GM18517 (cell line): ENCODE data around the gene FDPS.
"Not testable (repeated sequence)": the region's sequence is repeated elsewhere in the genome, so short reads cannot be mapped to it uniquely, and the experiment has no call there.

ENCODE experiments used
- ATAC-seq: cut with Tn5 transposase; IDR thresholded peaks from one replicate; pipeline ENCODE4 v1.9.1; 2021; ENCODE audit warnings: mild to moderate bottlenecking, moderate library complexity; ENCODE audit not compliant: unreplicated experiment

Gene FDPS

DNA sequence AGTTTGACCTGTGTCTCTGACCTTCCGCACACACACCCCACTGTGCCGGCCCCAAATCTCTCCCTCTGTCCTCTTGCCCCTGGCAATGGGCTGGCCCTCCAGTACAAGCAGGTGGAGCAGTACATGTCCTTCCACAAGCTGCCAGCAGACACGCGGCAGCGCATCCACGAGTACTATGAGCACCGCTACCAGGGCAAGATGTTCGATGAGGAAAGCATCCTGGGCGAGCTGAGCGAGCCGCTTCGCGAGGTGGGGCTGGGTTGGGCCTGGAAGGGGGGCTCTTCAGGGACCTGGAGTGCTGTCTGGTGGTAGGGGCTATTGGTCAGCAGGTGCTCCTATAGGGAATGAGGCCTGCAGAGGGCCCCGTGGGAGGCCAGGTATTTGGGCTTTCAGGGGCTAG lies 23.6 kb upstream of the FDPS start:
- ATAC-seq: no peak

DNA sequence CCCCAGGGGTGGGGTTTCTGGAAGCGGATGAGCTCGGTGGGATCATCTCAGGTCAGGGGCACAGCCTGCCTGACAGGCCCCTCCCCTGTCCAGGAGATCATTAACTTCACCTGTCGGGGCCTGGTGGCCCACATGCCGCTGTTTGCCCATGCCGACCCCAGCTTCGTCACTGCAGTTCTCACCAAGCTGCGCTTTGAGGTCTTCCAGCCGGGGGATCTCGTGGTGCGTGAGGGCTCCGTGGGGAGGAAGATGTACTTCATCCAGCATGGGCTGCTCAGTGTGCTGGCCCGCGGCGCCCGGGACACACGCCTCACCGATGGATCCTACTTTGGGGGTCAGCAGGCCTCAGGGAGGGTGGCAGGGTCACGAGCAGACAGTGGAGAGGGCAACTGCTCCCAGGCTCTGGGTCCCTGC lies 23.0 kb upstream of the FDPS start:
- no peak for ATAC-seq

DNA sequence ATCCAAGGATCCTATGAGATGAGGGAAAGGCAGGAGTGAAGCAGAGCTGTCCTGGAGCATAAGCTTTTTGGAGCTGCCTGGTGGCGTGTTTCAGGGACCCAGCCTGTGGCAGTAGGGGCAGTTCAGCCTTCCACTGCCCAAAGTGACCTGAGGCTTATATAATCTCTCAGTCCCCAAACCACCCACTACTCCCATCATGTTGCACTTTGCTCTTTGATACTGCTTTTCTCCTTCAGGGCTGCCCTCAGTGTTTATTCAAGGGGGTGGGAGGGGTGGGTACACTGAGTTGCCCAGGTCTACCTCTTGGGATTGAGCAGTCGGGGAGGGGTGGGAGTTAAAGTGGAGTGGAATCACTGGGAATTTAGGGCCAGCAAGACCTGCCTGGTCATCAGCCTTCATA lies 22.1 kb upstream of the FDPS start:
- no peak for ATAC-seq

DNA sequence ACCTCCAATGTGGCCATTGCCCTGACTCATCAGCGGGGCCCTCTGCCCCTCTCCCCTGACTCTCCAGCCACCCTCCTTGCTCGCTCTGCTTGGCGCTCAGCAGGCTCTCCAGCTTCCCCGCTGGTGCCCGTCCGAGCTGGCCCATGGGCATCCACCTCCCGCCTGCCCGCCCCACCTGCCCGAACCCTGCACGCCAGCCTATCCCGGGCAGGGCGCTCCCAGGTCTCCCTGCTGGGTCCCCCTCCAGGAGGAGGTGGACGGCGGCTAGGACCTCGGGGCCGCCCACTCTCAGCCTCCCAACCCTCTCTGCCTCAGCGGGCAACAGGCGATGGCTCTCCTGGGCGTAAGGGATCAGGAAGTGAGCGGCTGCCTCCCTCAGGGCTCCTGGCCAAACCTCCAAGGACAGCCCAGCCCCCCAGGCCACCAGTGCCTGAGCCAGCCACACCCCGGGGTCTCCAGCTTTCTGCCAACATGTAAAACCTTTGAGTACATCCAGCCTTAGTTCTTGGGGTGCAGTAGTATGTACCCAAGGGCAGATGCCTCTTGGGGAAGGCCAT lies 20.6 kb upstream of the FDPS start:
- ATAC-seq: no peak

DNA sequence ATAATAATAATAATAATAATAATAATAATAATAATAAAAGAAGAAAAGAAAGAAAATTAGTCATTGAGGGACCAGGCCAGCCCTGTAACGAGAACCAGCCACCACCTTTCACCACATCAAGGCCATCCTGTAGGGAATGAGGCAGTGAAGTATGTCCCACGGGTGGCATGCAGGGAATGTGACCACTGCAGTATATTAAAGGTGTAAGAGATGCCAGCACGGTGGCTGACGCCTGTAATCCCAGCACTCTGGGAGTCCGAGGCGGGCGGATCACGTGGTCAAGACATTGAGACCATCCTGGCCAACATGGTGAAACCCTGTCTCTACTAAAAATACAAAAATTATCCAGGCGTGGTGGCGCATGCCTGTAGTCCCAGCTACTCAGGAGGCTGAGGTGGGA lies 17.7 kb upstream of the FDPS start:
- ATAC-seq: not testable (repeated sequence)

DNA sequence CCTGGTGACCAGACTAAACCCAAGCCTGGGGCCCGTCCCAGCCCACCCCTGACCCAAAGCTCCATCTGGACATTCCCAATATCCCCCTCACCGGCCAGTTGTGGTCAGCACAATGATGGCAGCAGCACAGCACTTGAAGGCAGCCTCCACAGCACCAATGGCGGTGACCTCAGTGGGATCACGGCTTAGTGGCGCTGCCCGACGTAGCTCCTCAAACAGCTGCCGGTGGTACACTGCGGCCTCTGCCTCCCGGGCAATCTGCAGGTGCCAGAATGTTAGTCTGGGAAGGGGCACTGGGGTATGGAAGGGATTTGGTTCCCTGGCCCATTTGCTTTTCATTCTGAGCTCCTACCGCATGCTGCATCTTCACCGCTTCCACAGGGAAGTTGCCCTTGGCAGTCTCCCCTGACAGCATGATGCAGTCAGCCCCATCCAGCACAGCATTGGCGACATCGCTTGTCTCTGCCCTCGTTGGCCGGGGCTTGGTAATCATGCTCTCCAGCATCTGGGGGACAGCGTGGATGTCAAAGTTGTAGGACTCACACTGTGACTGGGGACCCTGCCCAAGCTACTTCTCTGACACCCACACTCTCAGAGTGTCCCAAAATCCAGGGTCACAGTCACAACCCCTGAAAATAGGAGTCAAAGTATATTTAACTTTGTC lies 15.4 kb upstream of the FDPS start:
- ATAC-seq: no peak

DNA sequence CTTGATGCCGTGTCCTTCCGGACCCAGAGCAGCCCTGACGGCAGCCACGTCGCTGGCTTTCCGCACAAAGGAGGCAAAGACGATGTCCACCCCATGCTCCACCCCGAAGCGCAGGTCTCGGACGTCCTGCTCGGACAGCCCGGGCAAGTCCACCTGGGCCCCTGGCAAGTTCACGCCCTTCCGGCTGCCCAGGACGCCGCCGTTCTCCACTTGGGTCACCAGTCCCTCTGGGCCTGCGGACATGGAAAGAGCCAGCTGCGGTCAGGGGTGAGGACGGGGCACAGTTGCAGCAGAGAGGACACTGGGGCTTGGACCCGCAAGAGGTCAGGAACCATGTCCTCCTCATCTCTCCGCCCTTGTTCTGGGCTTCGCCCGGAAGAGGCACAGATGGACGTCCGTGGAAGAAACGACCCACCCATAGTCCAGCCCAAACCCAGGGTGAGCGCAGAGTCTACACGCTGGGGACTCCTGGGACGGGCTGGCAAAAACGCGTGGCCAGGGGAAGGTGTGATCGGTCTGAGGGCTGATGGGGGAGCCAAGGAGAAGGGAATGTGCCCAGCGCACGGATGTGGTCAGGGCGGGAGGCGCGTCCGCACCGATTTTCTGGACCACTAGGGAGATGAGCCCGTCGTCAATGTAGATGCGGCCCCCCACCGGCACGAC lies 14.0 kb upstream of the FDPS start:
- no peak for ATAC-seq

DNA sequence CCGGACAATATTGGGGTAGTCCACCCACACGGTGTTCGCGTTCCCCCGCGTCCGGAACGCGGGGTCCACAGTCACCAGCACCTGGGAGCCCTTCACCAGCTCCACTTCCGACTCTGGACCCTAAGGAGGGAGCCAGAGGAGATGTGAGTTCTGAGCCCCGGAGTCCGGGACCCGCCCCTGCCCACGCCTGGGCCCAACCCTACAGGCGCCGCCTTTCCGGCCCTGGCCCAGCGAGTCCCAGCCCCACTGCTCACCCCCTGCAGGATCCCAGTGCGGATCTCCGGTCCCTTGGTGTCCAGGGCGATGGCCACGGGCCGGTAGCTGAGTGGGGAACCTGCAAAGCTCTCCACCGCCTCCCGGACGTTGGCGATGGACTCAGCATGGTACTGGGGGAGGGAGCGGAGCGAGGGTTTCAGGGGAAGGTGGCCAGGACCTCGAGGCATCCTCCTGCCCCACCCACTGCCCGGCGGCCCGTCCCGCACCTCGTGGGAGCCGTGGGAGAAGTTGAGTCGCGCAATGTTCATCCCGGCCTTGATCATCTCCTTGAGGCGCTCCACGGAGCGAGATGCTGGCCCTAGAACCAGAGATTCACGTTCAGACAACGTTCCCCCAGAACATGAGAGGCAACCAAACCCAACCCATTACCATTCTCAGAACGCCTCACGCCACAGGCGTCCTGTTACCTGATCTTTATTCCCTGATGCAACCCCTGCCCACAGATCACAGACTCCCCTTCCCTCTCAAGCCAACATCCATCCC lies 13.3 kb upstream of the FDPS start:
- no peak for ATAC-seq

DNA sequence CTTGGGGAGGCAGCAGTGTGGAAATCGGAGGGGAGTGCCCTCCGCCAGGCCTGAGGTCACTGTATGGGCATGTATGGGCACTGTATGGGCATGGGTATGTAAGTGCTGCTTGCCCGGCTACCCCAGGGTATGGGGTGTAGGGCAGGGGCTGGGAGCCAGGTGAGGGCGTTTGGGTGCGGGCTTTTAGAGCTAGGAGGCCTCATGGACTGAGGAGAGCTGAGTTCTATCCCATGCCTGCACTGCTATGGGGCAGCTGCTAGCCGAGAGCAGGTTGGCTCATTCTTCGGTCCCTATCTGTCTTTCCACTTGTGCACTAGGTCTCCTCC lies 12.8 kb upstream of the FDPS start:
- ATAC-seq: no peak

DNA sequence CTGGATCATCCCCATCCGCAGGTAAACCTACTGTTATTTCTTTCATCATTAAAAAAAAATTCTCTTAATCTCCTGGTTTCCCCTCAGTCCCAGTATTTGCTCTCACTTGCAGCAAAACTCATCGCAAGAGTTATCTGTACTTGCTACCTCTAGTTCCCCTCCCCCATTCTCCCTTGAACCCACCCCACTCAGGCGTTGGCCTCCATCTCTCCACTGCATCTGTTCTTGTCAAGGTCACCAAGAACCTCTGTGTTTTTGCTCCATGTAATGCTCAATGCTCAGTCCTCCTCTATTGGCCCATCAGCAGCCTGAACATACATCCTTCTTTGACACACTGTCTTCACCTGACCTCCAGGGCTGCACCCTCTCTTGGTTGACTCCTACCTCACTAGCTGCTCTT lies 12.0 kb upstream of the FDPS start:
- no peak for ATAC-seq

DNA sequence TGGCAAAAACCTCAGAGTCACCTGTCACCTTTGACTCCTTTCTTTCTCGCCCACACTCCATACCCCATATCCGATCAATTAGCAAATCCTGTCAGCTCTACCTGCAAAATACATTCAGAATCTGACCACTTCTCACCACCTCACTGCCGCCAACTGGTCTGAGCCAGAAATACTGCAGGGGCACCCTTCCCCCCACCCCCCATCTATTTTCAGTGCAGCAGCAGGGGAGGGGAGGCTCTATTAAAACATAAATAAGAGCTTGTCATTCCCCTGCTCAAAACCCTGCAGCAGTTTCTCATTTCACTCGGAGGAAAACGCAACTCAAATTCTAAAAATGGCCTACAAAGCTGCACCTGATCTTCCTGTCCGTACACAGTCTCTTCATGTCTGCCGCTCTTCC lies 11.3 kb upstream of the FDPS start:
- no peak for ATAC-seq

DNA sequence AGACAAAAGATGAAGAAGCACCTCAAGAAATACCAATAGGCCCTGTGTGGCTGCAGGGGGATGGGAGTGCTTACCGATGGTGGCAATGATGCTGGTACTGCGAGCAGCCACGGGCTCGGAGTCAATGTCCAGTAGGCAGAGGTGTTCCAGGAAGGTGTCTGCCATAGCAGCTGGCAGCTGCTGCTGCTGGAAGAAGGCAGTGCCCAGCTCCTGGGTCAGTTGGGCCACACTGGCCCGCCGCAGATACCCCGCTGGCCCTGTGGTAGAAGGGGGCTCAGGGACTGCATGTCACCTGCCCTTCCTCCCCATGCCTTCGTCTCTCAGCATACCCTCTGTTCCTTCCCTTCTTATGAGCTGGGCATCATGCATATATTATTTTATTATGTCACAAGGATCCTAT lies 8.6 kb upstream of the FDPS start:
- ATAC-seq: no peak

DNA sequence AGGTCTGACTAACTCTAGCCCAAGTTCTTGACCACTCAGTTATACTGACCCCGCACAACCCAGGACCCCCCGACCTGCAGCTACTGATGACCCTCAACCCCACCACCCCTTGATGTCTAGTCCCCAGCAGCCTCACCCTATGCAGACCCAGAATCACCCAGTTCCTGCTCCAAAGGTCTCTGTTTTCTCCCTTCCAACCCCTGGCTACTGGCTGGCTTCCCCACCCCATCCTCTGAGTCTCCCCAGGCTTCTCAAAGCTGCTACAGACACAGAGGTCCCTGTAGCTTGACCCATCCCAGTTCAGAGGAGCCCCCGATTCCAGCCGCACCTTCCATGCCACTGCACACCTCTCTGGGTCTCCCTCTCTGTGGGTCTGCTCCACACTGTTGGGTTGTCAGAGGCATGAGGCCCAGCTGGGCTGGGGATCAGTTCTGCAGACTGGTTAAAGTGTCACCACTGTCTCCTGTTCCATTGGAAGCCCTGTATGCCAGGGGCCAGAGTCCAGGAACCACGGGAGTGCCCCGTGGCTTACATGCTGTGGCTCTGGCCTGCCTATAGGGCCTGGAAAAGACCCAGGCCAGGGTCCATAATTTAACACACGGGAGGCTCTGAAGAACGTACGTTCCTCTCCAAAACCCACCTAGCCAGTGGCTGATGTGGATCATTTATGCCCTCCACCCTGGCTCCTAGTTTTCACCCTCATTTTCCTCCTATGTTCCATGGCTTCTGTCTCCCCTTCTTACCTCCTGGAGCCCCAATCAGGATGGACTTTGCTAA lies 7.9 kb upstream of the FDPS start:
- ATAC-seq: no peak

DNA sequence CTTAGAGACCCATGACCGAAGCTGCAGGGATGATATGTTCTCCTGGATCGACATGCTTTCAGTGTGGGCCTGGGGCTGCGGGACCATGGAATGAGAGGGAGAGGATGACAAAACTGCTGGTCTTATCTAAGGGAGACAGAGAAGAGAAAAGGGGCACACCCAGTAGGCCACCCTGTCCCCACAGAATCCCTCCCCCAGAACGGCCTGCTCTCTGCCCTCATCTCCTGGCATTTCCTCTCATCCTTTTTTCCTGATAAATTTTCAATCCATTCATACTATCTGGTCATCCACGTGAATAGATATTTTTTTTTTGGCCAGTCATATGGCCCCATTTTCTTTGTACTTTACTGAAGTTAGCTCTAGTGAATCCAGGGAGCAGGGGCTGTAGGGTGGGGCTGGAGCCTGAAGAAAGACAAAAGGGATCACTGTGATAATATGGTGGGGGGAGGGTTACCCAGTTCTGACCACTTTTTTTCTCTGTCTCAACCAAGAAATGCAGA lies 7.3 kb upstream of the FDPS start, which contains the start of gene PKLR:
Gene PKLR, minus strand, starts transcription at position 97 of the 500 bp plus-strand sequence. Its CDS starts 43 bp downstream, at position 54.
- no peak for ATAC-seq

DNA sequence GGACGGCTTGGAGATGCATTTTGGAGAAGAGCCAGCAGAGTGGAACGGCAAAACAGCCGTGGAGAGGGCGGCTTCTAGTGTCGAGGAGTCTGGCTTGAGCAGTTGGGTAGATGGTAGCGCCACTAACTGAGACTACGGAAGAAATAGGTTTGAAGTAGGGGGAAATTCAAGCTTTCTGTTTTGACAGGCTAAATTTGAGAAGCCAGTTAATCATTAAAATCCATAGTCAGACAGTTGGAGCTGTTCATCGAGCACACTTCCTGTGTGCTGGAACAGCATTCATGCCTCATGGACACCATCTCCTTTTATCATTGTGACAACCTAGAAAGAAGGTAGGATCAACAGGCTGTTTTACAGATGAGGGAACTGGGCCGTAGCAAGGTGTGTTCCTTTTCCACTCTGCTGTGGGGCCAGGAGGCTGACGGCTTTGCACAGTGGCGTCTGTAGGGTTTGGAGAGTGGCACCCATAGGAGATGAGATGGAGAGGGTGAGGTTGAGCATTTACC lies 4.1 kb upstream of the FDPS start:
- ATAC-seq: no peak

DNA sequence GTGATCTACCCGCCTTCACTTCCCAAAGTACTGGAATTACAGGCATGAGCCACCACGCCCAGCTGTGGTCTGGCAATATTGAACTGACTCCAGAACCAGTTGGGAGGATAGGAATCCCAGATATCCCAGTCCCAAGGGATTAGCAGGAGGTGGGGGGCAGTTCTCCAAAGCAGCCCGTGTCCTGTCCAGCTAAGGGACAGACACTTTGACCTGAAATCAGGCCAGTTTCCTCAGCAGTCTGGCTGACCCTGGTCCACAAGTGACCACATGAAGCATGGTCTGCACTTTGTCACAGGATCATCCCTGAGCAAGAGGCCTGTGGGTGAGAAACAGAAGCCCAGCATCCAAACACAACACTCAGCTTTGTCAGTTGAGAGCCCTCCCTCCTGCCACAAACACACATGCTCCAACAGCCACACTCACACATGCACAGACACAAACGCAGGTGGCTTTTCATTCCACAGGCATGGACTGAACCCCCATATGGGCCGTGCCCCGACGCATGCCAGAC lies 2.7 kb upstream of the FDPS start:
- no peak for ATAC-seq

DNA sequence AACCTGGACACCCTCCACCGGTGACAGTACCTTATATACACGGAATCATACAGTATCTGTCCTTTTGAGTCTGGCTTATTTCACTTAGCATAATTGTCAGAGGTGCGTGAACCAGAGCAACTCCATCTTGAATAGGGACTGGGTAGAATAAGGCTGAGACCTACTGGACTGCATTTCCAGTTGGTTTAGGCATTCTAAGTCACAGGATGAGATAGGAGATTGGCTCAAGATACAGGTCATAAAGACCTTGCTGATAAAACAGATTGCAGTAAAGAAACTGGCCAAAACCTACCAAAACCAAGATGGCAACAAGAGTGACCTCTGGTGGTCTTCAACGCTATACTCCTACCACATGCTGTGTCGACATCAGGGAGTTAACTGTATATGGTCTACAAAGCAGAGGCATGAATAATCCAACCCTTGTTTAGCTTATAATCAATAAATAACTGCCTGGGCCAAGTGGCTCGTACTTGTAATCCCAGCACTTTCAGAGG lies 1.4 kb upstream of the FDPS start:
- no peak for ATAC-seq

DNA sequence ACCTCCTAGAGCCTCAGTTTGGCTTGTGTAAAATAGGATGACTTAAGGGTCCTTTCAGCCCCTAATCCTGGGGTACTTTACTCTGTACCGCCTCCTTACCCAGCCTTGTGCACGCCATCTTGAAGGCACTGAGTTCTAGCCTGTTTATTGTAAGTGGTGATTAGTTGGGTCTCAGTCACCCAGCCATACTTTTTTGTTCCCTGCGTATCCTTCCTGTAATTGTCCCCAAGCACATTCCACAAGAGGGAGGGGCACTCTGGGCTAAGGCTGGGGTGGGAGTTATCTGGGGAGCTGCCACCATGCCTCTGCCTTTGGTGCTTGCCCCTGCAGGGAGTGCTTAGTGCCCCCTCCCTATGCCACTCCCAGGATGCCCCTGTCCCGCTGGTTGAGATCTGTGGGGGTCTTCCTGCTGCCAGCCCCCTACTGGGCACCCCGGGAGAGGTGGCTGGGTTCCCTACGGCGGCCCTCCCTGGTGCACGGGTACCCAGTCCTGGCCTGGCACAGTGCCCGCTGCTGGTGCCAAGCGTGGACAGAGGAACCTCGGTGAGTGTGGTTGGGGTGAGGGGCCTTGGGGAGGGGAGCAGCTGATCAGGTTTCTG lies 856 bp downstream of the FDPS start:
- ATAC-seq: no peak

DNA sequence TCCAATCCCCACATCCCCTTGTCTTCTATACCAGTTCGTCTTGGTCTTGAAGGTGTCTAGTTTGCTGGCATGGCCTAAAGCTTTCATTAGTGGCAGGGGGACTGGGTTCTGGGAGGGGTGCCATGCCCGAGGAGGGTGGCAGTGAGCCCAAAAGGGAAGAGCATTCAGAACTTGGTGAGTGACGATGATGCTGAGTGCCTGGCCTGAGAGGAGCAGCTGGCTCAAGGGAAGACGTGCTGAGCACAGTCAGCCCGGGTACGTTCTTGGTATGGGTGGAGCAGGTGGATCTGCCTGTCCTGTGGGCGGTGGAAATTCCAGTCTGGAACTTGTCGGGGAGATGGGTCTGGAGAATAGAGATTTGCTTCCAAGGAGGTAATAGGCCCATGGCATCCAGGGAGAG lies 4.6 kb downstream of the FDPS start:
- ATAC-seq: no peak

DNA sequence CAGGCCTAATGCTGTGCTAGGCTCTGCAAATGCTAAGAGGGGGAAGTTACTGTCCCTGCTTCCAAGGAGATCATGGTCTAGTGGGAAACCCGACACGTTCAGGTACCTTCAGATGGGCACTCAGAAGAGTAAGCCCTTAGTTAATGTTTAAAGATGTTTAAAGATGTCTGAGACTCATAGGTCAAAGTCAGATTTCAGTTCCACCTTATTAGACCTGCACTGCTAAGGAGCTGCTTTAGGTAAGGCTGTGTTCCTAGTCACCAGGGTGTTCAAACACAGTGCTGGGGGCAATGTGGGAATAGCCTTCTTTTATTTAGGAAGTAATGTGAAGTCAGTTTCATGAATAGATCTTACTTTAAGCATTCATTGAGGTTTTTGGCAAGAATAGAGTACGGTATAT lies 8.3 kb downstream of the FDPS start:
- ATAC-seq: no peak
